WTC11 (cell line): ENCODE results near the gene EIF4ENIF1. TPM values are rescaled to one million over a fixed set of nuclear protein-coding genes. Genes with fewer than 3 reads are reported as not detected.

Experiments used
- ATAC-seq: fragments of 200-7000 bp; cut with Tn5 transposase; 2 replicates; pipeline ENCODE4 v1.10.0; 2021; ENCODE audit warnings: mild to moderate bottlenecking, moderate library complexity
- CTCF ChIA-PET: fragments of 300-600 bp; sonication (Branson Sonifier 250); formaldehyde crosslinking; loops from one replicate; lab custom pipeline; 2021; ENCODE audit warnings: antibody characterized with exemption; lab: Charles Lee
- POLR2A ChIA-PET: fragments of 350-600 bp; sonication (Branson Sonifier 250); formaldehyde crosslinking; loops from one replicate; lab custom pipeline; 2021; ENCODE audit warnings: antibody characterized with exemption; lab: Charles Lee
- DNase-seq: peaks from one replicate; pipeline ENCODE4 v3.0.0; 2021; ENCODE audit warnings: low spot score
- H3K27ac Mint-ChIP-seq: 2 replicates; pipeline ENCODE4 v1.8.0; 2021; ENCODE audit warnings: mixed read lengths
- H3K27me3 Mint-ChIP-seq: 2 replicates; pipeline ENCODE4 v1.8.0; 2021; ENCODE audit warnings: low read depth, mild to moderate bottlenecking, moderate library complexity, mixed read lengths
- H3K36me3 Mint-ChIP-seq: 2 replicates; pipeline ENCODE4 v1.8.0; 2021; ENCODE audit warnings: mixed read lengths
- H3K4me1 Mint-ChIP-seq: 2 replicates; pipeline ENCODE4 v1.8.0; 2022; ENCODE audit warnings: mixed read lengths
- H3K4me3 Mint-ChIP-seq: 2 replicates; pipeline ENCODE4 v1.8.0; 2021; ENCODE audit warnings: mild to moderate bottlenecking, moderate library complexity, mixed read lengths
- H3K9me3 Mint-ChIP-seq: 2 replicates; pipeline ENCODE4 v1.8.0; 2021; ENCODE audit warnings: mixed read lengths
- AFF4 ChIP-seq: sonication (generic); formaldehyde crosslinking; IDR thresholded peaks from 2 replicates; pipeline ENCODE4 v1.8.1; 2023; ENCODE audit warnings: mild to moderate bottlenecking, missing genetic modification reagents, borderline replicate concordance
- CDX4 ChIP-seq: fragments of 250-450 bp; sonication (Bioruptor Pico); IDR thresholded peaks from 2 replicates; pipeline ENCODE4 v1.9.0; 2021; ENCODE audit warnings: moderate library complexity, mild to moderate bottlenecking, inconsistent platforms, borderline replicate concordance
- CREM ChIP-seq: sonication (generic); formaldehyde crosslinking; IDR thresholded peaks from 2 replicates; pipeline ENCODE4 v1.8.1; 2022; ENCODE audit warnings: mild to moderate bottlenecking, missing genetic modification reagents, moderate library complexity
- HMGA2 ChIP-seq: fragments of 250-450 bp; sonication (Bioruptor Pico); IDR thresholded peaks from 2 replicates; pipeline ENCODE4 v1.4.0; 2021; ENCODE audit warnings: mild to moderate bottlenecking, moderate library complexity
- JUN ChIP-seq: sonication (generic); formaldehyde crosslinking; IDR thresholded peaks from 2 replicates; pipeline ENCODE4 v1.8.0; 2023; ENCODE audit warnings: mild to moderate bottlenecking, missing genetic modification reagents
- MLX ChIP-seq: sonication (generic); formaldehyde crosslinking; IDR thresholded peaks from 2 replicates; pipeline ENCODE4 v1.8.1; 2023; ENCODE audit warnings: mild to moderate bottlenecking, missing genetic modification reagents, moderate library complexity
- MYBL2 ChIP-seq: sonication (generic); formaldehyde crosslinking; IDR thresholded peaks from 2 replicates; pipeline ENCODE4 v1.8.1; 2023; ENCODE audit warnings: mild to moderate bottlenecking, moderate library complexity, missing genetic modification reagents
- NFATC4 ChIP-seq: fragments of 250-450 bp; sonication (Bioruptor Pico); IDR thresholded peaks from 2 replicates; pipeline ENCODE4 v1.9.0; 2021; ENCODE audit warnings: mild to moderate bottlenecking
- NFYB ChIP-seq: sonication (generic); formaldehyde crosslinking; conservative IDR thresholded peaks from 2 replicates; pipeline ENCODE4 v1.8.0; 2022; ENCODE audit warnings: low read depth, missing genetic modification reagents
- NR2C2 ChIP-seq: sonication (generic); formaldehyde crosslinking; IDR thresholded peaks from 2 replicates; pipeline ENCODE4 v1.8.0; 2022; ENCODE audit warnings: mild to moderate bottlenecking, missing genetic modification reagents
- NR3C1 ChIP-seq: sonication (generic); formaldehyde crosslinking; conservative IDR thresholded peaks from 2 replicates; pipeline ENCODE4 v1.8.1; 2023; ENCODE audit warnings: low read depth, mild to moderate bottlenecking, missing genetic modification reagents
- SMAD4 ChIP-seq: sonication (generic); formaldehyde crosslinking; IDR thresholded peaks from 2 replicates; pipeline ENCODE4 v1.8.0; 2022; ENCODE audit warnings: mild to moderate bottlenecking, missing genetic modification reagents
- SP1 ChIP-seq: sonication (generic); formaldehyde crosslinking; conservative IDR thresholded peaks from 2 replicates; pipeline ENCODE4 v1.8.1; 2022; ENCODE audit warnings: missing genetic modification reagents
- TEAD1 ChIP-seq: sonication (generic); formaldehyde crosslinking; IDR thresholded peaks from 2 replicates; pipeline ENCODE4 v1.8.0; 2022; ENCODE audit warnings: mild to moderate bottlenecking, missing genetic modification reagents
- ZNF121 ChIP-seq: sonication (generic); formaldehyde crosslinking; IDR thresholded peaks from 2 replicates; pipeline ENCODE4 v1.8.0; 2023; ENCODE audit warnings: missing genetic modification reagents
- ZNF138 ChIP-seq: sonication (generic); formaldehyde crosslinking; conservative IDR thresholded peaks from 2 replicates; pipeline ENCODE4 v1.8.1; 2022; ENCODE audit warnings: mild to moderate bottlenecking, moderate library complexity, missing genetic modification reagents
- ZNF219 ChIP-seq: sonication (generic); formaldehyde crosslinking; IDR thresholded peaks from 2 replicates; pipeline ENCODE4 v1.8.0; 2023; ENCODE audit warnings: missing genetic modification reagents, mild to moderate bottlenecking, borderline replicate concordance
- ZNF416 ChIP-seq: fragments of 250-450 bp; sonication (Bioruptor Pico); IDR thresholded peaks from 2 replicates; pipeline ENCODE4 v1.9.0; 2021; ENCODE audit warnings: mild to moderate bottlenecking, inconsistent platforms
- ZNF425 ChIP-seq: fragments of 250-450 bp; sonication (Bioruptor Pico); conservative IDR thresholded peaks from 2 replicates; pipeline ENCODE4 v1.9.0; 2021; ENCODE audit warnings: mild to moderate bottlenecking
- ZSCAN18 ChIP-seq: fragments of 250-450 bp; sonication (Bioruptor Pico); IDR thresholded peaks from 2 replicates; pipeline ENCODE4 v2.1.2; 2022; ENCODE audit warnings: mild to moderate bottlenecking, moderate library complexity
- total RNA-seq: library from RNA; stranded (reverse); gene quantifications from 3 replicates; pipeline ENCODE4 v1.2.3, GENCODE V29; 2021
- TF ChIP-seq, protein P1 (sequence below): sonication (generic); formaldehyde crosslinking; IDR thresholded peaks from 2 replicates; pipeline ENCODE4 v1.8.1; 2023; ENCODE audit warnings: mild to moderate bottlenecking, missing genetic modification reagents, moderate library complexity
- TF ChIP-seq, protein P2 (sequence below): sonication (generic); formaldehyde crosslinking; conservative IDR thresholded peaks from 2 replicates; pipeline ENCODE4 v1.8.1; 2023; ENCODE audit warnings: mild to moderate bottlenecking, low read depth, missing genetic modification reagents, moderate library complexity
- TF ChIP-seq, protein P3 (sequence below): fragments of 200-600 bp; IDR thresholded peaks from 2 replicates; pipeline ENCODE4 v1.8.0; 2022; ENCODE audit warnings: antibody characterized with exemption

Gene EIF4ENIF1
- total RNA-seq, 1 experiment from 2014 or later: 22.8 TPM

DNA sequence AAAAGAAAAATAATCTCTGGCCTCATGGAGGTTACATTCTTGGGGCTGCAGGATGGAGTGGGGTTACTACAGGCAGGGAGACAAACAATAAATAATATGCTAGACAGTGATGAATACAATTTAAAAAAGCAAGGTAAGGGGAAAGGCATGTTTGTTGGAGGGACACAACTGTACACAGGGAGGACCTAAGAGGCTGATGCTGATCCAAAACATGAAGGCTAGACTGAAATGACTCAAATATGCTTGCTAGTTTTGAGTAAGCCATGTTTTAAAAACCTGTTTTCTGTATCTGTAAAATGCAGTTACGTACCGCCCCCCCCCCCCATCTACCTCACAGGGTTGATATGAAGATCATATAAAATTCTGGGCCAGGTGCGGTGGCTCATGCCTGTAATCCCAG lies 44.0 kb downstream of the EIF4ENIF1 start:
- no peak overlapping the region for H3K27ac Mint-ChIP-seq
- TF ChIP-seq, protein P1, sequence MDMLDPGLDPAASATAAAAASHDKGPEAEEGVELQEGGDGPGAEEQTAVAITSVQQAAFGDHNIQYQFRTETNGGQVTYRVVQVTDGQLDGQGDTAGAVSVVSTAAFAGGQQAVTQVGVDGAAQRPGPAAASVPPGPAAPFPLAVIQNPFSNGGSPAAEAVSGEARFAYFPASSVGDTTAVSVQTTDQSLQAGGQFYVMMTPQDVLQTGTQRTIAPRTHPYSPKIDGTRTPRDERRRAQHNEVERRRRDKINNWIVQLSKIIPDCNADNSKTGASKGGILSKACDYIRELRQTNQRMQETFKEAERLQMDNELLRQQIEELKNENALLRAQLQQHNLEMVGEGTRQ (CRISPR knock-in tag): no peak
- TF ChIP-seq ZNF121 (CRISPR knock-in tag) (no peak), ZNF219 (CRISPR knock-in tag) (no peak), SP1 (no peak), CDX4 (CRISPR knock-in tag) (no peak), NFYB (CRISPR knock-in tag) (no peak), NFATC4 (CRISPR knock-in tag) (no peak), ZSCAN18 (CRISPR knock-in tag) (no peak), CREM (CRISPR knock-in tag) (no peak), SMAD4 (no peak), NR3C1 (CRISPR knock-in tag) (no peak), MLX (no peak), ZNF425 (CRISPR knock-in tag) (no peak)
- TF ChIP-seq, protein P2, sequence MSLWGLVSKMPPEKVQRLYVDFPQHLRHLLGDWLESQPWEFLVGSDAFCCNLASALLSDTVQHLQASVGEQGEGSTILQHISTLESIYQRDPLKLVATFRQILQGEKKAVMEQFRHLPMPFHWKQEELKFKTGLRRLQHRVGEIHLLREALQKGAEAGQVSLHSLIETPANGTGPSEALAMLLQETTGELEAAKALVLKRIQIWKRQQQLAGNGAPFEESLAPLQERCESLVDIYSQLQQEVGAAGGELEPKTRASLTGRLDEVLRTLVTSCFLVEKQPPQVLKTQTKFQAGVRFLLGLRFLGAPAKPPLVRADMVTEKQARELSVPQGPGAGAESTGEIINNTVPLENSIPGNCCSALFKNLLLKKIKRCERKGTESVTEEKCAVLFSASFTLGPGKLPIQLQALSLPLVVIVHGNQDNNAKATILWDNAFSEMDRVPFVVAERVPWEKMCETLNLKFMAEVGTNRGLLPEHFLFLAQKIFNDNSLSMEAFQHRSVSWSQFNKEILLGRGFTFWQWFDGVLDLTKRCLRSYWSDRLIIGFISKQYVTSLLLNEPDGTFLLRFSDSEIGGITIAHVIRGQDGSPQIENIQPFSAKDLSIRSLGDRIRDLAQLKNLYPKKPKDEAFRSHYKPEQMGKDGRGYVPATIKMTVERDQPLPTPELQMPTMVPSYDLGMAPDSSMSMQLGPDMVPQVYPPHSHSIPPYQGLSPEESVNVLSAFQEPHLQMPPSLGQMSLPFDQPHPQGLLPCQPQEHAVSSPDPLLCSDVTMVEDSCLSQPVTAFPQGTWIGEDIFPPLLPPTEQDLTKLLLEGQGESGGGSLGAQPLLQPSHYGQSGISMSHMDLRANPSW: no peak
- TF ChIP-seq, protein P3, sequence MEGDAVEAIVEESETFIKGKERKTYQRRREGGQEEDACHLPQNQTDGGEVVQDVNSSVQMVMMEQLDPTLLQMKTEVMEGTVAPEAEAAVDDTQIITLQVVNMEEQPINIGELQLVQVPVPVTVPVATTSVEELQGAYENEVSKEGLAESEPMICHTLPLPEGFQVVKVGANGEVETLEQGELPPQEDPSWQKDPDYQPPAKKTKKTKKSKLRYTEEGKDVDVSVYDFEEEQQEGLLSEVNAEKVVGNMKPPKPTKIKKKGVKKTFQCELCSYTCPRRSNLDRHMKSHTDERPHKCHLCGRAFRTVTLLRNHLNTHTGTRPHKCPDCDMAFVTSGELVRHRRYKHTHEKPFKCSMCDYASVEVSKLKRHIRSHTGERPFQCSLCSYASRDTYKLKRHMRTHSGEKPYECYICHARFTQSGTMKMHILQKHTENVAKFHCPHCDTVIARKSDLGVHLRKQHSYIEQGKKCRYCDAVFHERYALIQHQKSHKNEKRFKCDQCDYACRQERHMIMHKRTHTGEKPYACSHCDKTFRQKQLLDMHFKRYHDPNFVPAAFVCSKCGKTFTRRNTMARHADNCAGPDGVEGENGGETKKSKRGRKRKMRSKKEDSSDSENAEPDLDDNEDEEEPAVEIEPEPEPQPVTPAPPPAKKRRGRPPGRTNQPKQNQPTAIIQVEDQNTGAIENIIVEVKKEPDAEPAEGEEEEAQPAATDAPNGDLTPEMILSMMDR: no peak
- DNase-seq: no peak
- ChIA-PET CTCF (no interaction called here), POLR2A (no interaction called here)
- H3K9me3 Mint-ChIP-seq: no peaks in the 10 kb centered on the region
- H3K27me3 Mint-ChIP-seq: no peaks in the 10 kb centered on the region
- no peak for ATAC-seq
- H3K4me1 Mint-ChIP-seq: no peaks in the 10 kb centered on the region
- H3K36me3 Mint-ChIP-seq: peaks cover 24% of the 10 kb centered on the region
- H3K4me3 Mint-ChIP-seq: no peak overlapping the region

DNA sequence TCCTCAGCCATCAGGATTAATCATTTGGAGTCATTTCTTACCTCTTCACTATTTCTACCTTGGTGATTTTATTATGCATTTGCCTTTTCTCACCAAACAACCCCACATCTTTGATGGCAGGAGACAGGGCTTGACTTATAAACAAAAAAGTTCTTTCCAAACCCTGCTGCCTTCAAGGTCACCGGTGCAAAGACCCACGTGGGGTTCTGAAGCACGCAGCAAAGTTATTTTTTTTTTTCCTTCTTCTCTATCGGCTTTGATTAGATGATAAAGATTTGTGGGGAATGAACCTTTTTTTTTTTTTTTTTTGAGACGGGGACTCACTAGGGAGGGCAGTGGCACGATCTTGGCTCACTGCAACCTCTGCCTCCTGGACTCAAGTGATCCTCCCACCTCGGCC lies 46.1 kb downstream of the EIF4ENIF1 start:
- Mint-ChIP-seq H3K27ac (no peak overlapping the region; the same call in 1 of the 2 replicates), H3K4me1 (no peaks in the 10 kb centered on the region)
- POLR2A ChIA-PET: no interaction called here

More for the DNA sequence above, 46.1 kb downstream of the EIF4ENIF1 start:
- Mint-ChIP-seq H3K9me3 (no peaks in the 10 kb centered on the region), H3K4me3 (no peak overlapping the region), H3K36me3 (peaks cover 39% of the 10 kb centered on the region), H3K27me3 (no peaks in the 10 kb centered on the region)
- CTCF ChIA-PET: no interaction called here
- DNase-seq: no peak
- TF ChIP-seq JUN (no peak), MYBL2 (CRISPR knock-in tag) (no peak), NR2C2 (CRISPR knock-in tag) (no peak), SP1 (no peak), AFF4 (CRISPR knock-in tag) (no peak), ZNF138 (no peak), ZNF416 (CRISPR knock-in tag) (no peak), HMGA2 (CRISPR knock-in tag) (no peak), TEAD1 (no peak)
- no peak for ATAC-seq
